ENCODE results near the gene KNDC1.

KNDC1 gene

DNA sequence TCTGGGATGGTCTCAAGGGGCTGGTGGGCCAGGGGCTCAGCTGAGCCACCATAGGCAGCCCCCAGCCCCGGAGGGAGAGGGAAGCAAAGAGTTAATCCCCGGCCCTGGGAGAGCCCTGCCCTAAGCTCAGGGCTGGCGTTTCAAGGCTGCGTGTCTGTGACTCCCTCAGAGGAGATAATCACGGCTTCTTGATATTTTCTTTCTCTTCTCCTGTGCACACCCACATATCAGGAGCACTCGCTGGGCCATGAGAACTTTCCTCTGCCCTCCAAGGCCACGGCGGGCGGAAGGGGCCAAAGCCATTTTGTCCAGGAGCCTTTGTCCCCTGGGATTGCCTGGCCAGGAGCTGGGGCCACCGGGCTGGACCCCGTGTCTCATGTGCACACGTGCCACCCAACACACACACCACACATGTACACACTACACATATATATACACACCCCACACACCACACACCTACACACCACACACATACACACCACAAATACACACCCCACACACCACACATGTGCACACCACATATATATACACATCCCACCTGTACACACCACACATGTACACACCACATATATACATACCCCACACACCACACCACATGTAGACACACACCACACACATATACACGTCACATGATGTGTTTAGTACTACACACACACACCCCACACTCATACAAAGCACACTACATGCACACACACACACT is 94.6 kb downstream of the KNDC1 start:
- in situ Hi-C loops (cut with HindIII; ENCODE audit: low sequenced_read_pairs) = loop anchor here (25.0 kb wide), 1 partner anchor 92 kb away; the partner anchor contains the start of gene KNDC1

DNA sequence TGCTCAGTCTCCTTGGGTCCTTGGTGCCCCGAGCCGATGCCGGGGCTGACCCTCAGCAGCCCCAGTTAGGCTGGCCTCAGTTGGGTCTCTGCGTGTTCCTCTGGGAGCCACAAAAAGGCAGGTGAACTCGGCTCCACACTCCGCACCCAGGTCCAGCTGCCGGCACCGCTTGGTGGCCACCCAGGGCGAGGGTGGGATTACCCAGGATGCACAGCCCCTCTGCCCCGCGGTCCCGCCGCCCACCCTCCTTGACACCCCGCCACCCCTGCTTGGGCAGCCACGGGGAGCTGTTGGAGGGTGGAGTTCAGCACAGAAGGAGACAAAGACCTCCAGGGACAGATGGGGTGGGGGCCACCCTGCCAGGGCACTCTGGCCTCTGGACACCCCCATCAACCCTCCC is 95.3 kb downstream of the KNDC1 start:
- in situ Hi-C loops (cut with HindIII; ENCODE audit: low sequenced_read_pairs) = loop anchor here (25.0 kb wide), 1 partner anchor 93 kb away; the partner anchor contains the start of gene KNDC1

DNA sequence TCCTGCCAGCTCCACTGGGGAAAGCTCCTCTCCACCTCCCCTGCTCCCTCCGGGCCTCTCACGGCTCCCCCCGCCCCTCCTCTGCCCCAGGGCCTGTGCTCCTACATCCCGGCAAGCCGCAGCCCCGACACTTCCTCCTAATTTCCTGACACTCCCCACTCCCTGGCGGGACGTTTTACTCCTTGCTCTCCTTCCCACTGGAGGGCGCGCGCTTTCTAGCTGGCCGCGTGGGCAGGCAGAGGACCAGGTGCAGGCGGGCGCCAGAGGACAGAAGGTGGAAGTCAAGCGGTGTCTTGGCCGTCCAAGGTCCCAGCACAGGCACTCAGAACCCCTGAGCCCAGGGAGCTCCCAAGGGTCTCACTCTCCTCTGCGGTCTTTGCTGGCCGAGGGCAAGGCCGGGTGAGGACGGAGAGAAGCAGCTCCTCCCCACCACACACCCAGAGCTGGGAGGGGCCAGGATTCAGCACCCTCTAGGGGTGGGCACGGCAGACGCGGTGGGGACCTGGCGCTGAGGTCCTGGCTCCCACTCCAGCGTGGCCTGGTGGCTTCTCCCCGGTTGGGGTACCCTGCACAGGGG is 97.6 kb downstream of the KNDC1 start:
- in situ Hi-C loops (cut with HindIII; ENCODE audit: low sequenced_read_pairs) = loop anchor here (25.0 kb wide), 1 partner anchor 95 kb away; the partner anchor contains the start of gene KNDC1

DNA sequence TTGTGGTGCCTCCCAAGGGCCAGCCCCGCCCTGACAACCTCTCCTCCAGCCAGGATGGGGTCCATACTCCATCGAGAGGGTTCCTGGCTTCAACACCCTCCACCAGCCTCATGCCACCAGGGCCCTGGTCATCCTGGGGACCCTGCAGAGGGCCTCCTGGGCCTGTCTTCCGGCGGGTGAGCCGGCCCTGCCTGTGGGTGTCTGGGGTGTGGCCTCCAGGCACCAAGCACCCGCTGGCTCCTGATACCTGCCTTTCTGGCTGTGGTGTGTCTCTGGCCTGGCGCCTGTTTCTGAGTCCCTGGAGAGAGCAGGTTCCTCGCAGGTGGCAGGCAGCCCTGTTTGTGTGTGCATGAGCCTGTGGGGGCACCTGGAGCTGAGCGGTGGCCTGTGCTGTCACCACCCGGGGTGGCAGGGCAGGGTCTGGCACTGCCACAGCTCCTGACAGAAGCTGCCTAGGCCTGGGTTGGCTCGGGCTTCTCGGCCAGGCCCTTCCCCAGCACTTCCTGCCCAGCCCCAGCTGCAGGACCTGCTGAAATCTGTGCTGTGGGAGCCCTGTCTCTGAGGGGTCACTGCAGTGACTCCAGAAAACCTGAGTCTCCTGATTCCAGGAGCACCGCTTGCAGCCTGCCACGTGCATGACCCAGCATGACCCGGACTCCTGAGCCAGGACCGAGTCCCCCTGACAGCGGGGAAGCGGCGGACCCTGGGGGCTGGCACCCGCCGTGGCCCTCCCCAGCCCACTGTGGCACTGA is 98.2 kb downstream of the KNDC1 start:
- in situ Hi-C loops (cut with HindIII; ENCODE audit: low sequenced_read_pairs) = loop anchor here (25.0 kb wide), 1 partner anchor 96 kb away; the partner anchor contains the start of gene KNDC1

DNA sequence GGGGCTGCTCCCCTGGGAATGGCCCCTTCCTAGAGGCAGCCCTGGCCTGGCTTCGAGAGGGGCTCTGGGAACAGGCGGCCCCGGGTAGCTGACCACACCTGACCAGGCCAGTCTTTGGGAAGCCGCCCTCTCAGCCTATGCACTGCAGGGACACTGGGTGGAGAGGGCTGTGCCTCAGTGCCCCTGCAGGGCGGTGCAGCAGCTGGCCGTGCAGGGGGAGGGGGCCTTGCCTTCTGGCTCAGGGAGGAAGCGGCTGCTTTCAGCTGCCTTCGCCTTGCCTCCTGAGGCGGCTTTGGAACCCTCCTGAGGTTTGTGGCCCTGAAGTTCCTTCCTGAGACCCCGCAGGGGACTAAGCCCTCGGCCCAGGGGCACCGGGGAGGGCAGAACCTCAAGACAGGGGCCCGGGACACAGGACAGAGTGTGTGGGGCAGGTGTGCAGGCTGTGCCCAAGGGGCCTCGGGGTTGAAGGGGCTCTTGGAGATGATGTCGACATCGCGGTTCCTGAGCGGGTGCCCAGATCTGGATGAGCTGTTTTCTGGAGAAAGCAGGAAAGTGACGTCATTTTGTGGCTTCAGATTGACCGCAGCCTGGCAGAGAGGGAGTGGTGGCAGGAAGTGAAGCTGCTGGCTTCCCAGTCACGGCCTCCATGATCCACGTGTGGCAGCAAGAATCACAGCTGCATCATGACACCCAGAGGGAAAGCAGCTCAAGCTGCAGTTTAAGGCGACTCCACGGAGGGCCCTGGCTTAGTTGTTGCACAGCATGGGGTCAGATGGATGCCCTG is 99.0 kb downstream of the KNDC1 start:
- in situ Hi-C loops (cut with HindIII; ENCODE audit: low sequenced_read_pairs) = loop anchor here (25.0 kb wide), 1 partner anchor 97 kb away; the partner anchor contains the start of gene KNDC1

DNA sequence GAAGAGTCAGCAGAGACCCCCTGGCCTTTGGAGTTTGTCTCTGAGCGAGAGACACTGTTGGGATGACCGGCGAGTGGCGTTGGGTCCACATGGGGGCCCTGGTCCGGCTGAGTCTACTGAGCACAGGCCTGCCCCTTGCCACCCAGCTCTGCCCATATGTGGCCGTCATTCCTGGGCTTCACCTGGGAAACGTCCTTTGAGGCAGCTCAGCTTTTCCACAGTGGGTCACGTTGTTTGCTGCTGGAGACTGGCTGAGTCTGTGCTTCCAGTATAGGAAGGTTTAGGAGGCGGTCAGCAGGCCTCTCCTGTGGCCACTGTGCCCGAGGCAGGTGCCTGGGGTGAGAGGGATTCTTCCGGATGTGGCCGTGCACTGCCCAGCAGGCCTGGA is 99.6 kb downstream of the KNDC1 start:
- in situ Hi-C loops (cut with HindIII; ENCODE audit: low sequenced_read_pairs) = loop anchor here (25.0 kb wide), 1 partner anchor 97 kb away; the partner anchor contains the start of gene KNDC1

DNA sequence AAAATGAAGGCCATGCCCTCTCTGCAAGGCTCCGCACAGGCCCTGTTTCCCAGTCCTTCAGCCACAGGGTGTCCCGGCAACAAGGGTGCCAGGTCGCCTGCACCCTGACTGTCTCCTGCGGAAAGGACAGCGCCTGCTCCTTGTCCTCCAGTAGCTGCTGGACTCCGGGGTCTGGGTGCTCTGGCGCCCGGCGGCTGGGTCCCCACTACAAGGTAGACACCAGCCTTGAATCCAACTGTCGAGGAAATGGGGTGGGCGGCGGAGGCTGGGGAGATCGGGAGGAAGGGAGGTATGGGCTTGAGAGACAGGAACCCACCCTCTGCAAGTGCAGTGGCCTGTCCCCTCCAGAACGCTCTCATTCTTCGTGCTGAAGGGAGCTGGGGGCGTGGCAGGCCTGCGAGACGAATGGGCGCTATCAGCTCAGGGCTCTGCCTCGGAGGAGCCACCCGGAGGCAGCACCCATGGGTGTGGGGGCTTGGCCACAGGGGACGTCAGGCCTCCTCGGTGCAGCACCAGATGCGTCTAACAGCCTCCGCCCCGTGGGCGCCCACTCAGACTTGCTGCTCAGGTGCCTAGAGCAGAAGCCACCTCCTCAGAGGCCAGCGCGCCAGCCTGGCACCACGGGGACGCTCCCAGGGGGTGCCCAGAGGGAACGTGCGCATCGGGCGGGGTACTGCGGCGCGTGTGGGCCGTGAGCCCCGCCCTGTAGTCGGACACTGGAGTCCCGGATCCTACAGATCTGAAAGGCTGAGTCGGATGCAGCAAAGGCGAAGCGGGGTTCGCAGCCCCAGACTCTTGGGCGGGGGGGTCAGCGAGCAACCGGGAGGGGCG is 101.1 kb downstream of the KNDC1 start:
- in situ Hi-C loops (cut with HindIII; ENCODE audit: low sequenced_read_pairs) = loop anchor here (25.0 kb wide), 1 partner anchor 99 kb away; the partner anchor contains the start of gene KNDC1

DNA sequence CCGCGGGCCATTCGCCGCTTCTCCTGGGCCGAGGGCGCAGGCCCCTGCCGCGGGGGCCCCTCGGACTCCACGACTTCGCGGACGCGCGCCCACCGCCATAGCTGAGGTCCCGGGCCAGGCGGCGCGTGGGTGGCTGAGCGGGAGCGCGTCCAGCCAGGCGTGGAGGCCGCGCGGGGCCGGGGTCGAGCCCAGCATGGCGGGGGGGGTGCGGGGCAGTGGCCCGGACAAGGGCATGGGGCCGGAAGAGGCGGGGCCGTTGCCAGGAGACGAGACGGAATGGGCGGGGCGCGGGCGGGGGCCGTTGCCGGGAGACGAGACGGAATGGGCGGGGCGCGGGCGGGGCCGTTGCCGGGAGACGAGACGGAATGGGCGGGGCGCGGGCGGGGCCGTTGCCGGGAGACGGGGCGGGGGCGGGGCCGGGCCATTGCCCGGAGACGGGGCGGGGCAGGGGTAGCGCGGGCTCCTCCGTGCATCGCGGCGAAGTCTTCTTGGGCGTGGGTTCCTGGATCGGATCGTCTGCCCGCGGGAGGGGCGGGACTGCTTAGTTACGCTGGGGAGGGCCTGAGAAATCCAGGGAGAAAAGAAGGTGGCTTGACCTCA is 101.8 kb downstream of the KNDC1 start:
- in situ Hi-C loops (cut with HindIII; ENCODE audit: low sequenced_read_pairs) = loop anchor here (25.0 kb wide), 1 partner anchor 100 kb away; the partner anchor contains the start of gene KNDC1

DNA sequence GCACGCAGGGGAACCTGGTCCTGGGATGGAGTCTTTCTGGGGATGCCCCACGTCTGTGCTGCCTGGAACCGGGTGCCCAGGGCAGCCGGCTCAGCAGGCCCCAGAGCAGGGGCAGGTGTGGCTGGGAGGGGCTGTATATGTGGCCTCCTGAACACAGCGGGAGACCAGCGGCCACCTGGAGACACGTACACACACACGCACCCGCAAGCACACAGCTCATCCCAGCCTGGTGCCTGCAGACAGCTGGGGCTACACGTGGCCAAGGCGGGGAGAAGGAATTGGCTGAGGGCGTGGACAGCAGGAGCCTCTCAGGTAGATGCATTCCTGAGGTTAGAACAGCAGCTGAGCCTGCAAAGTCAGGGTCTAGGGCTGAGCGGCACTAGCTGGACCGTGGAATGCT is 102.7 kb downstream of the KNDC1 start:
- in situ Hi-C loops (cut with HindIII; ENCODE audit: low sequenced_read_pairs) = loop anchor here (25.0 kb wide), 1 partner anchor 100 kb away; the partner anchor contains the start of gene KNDC1

DNA sequence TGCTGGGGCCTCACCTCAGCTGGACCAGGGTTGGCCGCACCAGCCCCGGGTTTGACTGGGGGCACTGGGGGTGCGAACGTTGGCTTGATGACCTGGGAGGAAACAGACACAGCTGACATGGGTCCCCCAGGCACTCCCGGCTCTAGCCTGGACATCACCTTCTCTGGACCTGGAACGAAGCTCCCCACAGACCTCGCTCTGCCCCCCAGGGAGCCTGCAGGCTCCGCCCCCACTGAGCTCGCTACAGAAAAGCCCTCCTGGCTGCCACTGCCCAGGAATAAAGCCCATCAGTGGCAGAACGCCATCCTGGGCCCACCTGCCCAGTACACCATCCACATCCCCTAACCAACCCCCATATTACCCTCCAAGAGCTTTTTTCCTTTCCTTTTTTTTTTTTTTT is 103.7 kb downstream of the KNDC1 start:
- in situ Hi-C loops (cut with HindIII; ENCODE audit: low sequenced_read_pairs) = loop anchor here (25.0 kb wide), 1 partner anchor 101 kb away; the partner anchor contains the start of gene KNDC1

DNA sequence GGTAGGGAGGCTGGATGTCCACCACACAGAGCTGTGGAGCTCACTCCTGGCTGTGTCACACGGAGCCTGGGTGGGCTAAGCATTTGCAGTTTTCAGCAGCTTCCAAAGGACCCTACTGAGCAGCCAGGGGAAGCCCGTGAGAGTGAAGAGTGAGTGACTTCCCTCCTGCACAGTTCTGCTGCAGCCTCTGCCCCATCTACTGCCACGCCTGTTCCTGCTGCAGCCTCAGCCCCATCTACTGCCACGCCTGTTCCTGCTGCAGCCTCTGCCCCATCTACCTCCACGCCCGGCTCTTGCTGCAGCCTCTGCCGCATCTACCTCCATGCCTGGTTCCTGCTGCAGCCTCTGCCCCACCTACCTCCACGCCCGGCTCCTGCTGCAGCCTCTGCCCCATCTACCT is 104.4 kb downstream of the KNDC1 start:
- in situ Hi-C loops (cut with HindIII; ENCODE audit: low sequenced_read_pairs) = loop anchor here (25.0 kb wide), 1 partner anchor 102 kb away; the partner anchor contains the start of gene KNDC1

DNA sequence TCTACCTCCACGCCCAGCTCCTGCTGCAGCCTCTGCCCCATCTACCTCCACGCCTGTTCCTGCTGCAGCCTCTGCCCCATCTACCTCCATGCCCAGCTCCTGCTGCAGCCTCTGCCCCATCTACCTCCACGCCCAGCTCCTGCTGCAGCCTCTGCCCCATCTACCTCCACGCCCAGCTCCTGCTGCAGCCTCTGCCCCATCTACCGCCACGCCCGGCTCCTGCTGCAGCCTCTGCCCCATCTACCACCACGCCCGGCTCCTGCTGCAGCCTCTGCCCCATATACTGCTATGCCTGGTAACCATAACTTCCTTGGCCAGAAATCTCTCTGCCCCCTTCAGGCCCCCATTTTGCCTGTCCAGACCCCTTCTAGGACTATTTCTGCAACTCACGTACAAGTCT is 105.0 kb downstream of the KNDC1 start:
- in situ Hi-C loops (cut with HindIII; ENCODE audit: low sequenced_read_pairs) = loop anchor here (25.0 kb wide), 1 partner anchor 103 kb away; the partner anchor contains the start of gene KNDC1

DNA sequence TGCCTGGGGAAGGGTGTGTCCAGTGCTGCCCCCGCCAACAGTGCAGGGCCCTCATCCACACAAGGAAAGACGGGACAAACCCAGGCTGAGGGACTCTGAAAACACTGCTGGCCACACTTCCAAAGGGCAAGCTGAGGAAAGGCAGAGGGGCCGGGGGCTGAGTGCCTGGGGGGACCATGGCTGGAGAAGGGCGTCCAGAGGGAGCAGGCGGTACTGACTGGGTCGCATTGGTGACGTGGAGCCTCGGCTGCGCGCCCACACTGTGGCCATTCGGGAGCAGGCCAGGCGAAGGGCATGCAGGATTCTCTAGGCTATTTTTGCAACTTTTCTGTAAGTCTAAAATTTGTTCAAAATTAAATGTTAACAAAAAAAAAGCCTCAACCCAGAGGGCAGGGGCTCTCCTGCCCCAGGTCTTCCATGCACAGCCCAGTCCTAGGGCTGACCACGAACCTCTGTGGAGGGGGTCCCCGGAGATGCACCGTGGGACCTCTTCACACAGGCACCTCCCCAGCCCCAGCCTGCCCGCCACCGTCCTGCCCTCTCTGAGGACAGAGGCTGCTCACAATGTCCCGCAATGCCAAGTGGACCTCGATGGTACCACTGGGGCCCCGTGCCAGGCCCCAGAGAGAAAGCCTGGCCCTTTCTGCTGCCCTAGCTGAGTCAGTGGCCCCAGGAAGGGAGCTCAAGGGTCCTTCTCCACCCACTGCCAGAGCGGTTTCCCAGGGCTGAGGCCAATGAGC is 106.2 kb downstream of the KNDC1 start:
- in situ Hi-C loops (cut with HindIII; ENCODE audit: low sequenced_read_pairs) = loop anchor here (25.0 kb wide), 1 partner anchor 104 kb away; the partner anchor contains the start of gene KNDC1

DNA sequence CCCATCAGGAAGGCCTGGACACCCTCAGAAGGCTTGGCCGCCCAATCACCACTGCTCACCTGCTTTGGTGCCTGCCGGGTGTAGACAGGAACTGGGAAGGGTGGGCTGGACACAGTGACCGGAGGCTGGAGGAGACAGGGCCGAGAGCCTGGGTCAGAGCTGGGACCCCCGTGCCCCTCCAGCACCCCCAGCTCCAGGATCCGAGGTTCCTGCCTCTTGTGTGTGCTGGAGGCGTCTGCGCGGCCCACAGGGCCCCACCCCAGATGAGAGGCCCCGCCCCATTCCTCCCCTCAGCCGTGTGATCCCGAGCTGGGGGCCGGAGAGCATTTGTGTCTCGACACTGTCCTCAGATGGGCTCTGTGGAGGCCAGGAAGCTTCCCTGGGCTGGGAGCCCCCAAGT is 107.3 kb downstream of the KNDC1 start:
- in situ Hi-C loops (cut with HindIII; ENCODE audit: low sequenced_read_pairs) = loop anchor here (25.0 kb wide), 1 partner anchor 105 kb away; the partner anchor contains the start of gene KNDC1

DNA sequence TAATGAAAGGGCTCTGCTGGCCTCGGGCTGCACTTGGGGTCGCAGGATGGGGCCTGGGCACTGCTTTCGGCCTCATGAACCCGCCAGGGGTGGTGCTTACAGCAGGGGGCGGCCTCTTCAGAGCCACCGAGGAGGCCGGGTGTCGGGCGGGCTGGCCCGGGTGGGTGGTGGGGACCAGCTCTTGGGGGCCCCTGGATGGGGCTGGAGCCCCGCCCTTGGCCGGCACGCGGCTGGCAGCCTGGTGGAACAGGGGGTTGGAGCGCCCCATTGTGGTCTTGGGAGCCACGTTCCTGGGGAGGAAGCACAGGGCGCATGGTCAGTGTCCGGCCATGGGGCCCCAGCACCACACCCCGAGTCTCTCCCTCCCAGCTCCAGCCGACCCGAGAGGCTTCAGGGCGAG is 107.8 kb downstream of the KNDC1 start:
- in situ Hi-C loops (cut with HindIII; ENCODE audit: low sequenced_read_pairs) = loop anchor here (25.0 kb wide), 1 partner anchor 106 kb away; the partner anchor contains the start of gene KNDC1

DNA sequence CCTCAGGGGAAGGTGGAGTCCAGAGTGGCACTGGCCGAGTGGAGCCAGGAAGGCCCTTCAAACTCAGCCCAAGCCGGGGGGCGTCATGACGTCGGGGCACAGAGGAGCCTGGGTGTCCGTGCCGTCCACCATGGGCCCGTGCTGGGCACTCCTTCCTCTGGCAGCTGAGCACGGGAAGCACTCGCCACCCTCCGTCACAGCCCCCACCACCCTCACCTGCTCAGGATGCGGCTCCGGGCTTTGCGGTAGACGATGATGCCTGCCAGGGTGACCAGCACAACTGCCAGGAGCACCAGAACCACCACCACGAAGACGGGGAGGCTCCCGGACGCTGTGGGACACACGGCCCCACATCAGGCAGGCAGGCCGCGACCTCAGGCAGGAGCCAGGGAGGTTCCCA is 108.5 kb downstream of the KNDC1 start:
- in situ Hi-C loops (cut with HindIII; ENCODE audit: low sequenced_read_pairs) = loop anchor here (25.0 kb wide), 1 partner anchor 106 kb away; the partner anchor contains the start of gene KNDC1

DNA sequence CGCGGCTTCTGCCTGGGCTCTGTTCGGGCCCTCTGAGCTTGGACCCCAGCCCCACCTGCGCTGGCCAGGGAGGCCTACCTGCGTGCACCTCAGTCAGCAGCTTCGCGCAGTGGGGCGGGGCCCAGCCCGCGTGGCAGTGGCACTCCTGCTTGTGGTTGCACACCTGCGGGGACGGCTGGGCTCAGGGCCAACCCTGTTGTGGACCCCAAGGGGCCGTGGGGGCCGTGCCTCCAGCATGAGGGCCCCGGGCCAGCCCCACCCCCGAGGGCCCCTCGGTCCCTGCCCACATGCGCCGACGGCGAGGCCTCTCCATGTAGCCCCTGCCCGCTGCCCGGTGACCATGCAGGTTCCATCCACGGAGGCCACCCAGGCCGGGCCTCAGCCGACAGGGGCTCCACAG is 109.3 kb downstream of the KNDC1 start:
- in situ Hi-C loops (cut with HindIII; ENCODE audit: low sequenced_read_pairs) = loop anchor here (25.0 kb wide), 1 partner anchor 107 kb away; the partner anchor contains the start of gene KNDC1

DNA sequence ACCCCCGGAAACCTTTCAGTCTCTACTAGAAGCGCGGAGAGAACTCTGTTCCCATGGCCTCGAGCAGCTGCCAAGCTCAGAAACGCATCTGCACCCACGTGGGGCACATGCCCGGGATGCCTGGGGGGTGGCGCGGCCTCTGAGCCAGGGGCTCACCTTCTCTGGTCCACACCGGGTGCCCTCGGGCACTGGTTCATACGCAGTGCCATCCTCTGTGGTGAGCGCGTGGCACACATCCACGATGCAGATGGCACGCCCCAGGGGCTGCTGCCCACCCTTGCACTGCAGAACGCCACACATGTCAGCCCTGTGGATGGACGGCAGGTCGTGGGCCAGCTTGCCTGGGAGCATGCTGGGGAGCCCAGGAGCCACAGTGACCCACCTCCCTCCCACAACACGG is 110.2 kb downstream of the KNDC1 start:
- in situ Hi-C loops (cut with HindIII; ENCODE audit: low sequenced_read_pairs) = loop anchor here (25.0 kb wide), 1 partner anchor 108 kb away; the partner anchor contains the start of gene KNDC1
